ENCODE data around the gene CMKLR1.

Gene CMKLR1

DNA sequence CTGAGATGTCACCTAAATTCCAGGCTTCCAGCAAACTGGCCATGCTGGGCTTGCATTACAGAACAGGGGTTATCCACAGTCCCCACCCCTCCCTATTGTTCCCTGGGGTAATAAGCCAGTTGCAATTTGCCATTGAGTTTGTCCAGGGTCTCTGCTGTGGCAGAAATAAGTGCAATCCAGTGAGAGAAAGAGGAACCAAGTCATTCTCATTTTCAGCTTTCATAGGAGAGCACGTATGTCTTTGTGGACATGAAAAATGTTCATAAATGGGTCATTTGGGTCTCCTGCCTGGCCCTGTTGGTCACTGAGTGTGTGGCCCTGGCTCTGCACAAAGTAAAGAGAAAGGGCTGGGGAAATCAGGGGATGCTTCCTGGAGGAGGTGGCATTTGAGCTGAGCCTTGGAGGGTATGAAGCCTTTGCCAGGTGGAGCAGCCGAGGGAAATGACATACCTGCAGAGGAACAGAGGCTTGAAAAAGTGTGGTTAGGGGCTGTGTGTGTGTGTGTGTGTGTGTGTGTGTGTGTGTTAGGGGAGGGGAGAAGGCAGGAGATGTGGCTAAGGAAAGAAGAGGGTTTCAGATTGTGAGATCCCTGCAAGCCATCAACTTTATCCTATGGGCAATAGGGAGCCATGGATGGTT lies 29.3 kb downstream of the CMKLR1 start:
- TF ChIP-seq GATA2 (IDR thresholded peaks at IDR 0.05; ENCODE audit: low read depth, low read length) (no peak), GATA3 (IDR thresholded peaks at IDR 0.05; ENCODE audit: low read depth, low read length) (no peak)

DNA sequence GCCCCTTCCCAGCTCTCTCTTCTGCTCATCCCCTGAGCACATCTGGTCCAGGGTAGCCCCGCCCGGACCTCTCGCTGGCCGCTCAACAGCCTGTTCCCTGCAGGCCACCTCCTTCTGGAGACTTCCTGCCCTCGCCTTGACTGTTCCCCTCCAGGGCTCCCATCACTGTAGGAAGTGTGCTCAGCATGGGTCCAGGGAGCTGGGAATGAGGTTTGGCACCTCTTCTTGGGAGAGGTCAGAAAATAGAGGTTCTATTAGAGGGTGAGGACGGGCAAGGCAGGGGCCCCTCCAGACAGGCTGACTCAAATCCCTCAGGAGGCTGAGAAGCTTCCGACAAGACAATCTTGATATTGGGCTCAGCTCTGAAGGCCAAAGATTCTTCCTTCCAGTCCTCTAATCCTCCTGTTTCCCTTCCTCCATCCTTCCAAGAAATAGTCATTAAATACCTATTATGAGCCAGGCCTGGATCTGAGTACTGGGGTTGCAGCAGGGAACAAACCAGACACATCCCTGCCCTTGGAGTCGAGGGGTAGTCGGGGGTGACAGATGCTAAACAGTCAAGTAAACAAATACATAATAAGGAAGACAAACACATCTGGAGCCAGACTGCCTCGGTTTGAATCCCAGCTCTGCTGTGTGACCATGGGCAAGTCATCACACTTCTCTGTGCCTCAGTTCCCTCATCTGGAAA lies 30.6 kb downstream of the CMKLR1 start:
- TF ChIP-seq GATA2 (IDR thresholded peaks at IDR 0.05; ENCODE audit: low read depth, low read length) (no peak), GATA3 (IDR thresholded peaks at IDR 0.05; ENCODE audit: low read depth, low read length) (no peak)

GRCh38 chr12:108307006-108307405 lies 32.1 kb downstream of the CMKLR1 start:
- no peak for TF ChIP-seq GATA3 (IDR thresholded peaks at IDR 0.05; ENCODE audit: low read depth, low read length)
- no peak for TF ChIP-seq GATA2 (IDR thresholded peaks at IDR 0.05; ENCODE audit: low read depth, low read length)

GRCh38 chr12:108306506-108306905 lies 32.6 kb downstream of the CMKLR1 start:
- TF ChIP-seq GATA2 (IDR thresholded peaks at IDR 0.05; ENCODE audit: low read depth, low read length): no peak
- no peak for TF ChIP-seq GATA3 (IDR thresholded peaks at IDR 0.05; ENCODE audit: low read depth, low read length)

GRCh38 chr12:108305991-108306501 lies 33.1 kb downstream of the CMKLR1 start:
- TF ChIP-seq GATA2 (IDR thresholded peaks at IDR 0.05; ENCODE audit: low read depth, low read length): no peak
- TF ChIP-seq GATA3 (IDR thresholded peaks at IDR 0.05; ENCODE audit: low read depth, low read length): no peak

- no peak for TF ChIP-seq GATA2 (IDR thresholded peaks at IDR 0.05; ENCODE audit: low read depth, low read length)
- TF ChIP-seq GATA3 (IDR thresholded peaks at IDR 0.05; ENCODE audit: low read depth, low read length): no peak
These were observed 33.6 kb downstream of the CMKLR1 start for GRCh38 chr12:108305520-108305919.

GRCh38 chr12:108304633-108305032 lies 34.5 kb downstream of the CMKLR1 start:
- TF ChIP-seq GATA2 (IDR thresholded peaks at IDR 0.05; ENCODE audit: low read depth, low read length): no peak
- TF ChIP-seq GATA3 (IDR thresholded peaks at IDR 0.05; ENCODE audit: low read depth, low read length): no peak

DNA sequence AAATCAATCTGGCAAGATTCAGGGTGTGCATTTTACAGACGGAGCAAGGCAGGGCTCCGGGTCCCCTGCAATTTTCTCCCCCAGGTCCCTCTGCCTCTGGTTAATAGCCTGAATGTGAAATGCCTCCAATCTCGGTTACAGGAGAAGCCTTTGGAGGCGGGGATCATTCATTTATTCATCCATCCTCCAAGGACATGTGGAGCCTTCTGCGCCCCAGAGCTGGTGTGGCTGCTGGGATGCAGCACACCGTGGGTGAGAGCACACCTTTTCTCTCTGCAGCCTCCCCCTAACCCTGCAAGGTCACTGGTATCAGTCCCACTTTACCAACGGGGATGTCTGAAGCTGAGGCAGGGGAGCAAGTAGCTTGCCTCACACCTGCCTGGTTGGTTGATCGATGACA lies 35.4 kb downstream of the CMKLR1 start:
- TF ChIP-seq GATA3 (IDR thresholded peaks at IDR 0.05; ENCODE audit: low read depth, low read length) (no peak), GATA2 (IDR thresholded peaks at IDR 0.05; ENCODE audit: low read depth, low read length) (no peak)

DNA sequence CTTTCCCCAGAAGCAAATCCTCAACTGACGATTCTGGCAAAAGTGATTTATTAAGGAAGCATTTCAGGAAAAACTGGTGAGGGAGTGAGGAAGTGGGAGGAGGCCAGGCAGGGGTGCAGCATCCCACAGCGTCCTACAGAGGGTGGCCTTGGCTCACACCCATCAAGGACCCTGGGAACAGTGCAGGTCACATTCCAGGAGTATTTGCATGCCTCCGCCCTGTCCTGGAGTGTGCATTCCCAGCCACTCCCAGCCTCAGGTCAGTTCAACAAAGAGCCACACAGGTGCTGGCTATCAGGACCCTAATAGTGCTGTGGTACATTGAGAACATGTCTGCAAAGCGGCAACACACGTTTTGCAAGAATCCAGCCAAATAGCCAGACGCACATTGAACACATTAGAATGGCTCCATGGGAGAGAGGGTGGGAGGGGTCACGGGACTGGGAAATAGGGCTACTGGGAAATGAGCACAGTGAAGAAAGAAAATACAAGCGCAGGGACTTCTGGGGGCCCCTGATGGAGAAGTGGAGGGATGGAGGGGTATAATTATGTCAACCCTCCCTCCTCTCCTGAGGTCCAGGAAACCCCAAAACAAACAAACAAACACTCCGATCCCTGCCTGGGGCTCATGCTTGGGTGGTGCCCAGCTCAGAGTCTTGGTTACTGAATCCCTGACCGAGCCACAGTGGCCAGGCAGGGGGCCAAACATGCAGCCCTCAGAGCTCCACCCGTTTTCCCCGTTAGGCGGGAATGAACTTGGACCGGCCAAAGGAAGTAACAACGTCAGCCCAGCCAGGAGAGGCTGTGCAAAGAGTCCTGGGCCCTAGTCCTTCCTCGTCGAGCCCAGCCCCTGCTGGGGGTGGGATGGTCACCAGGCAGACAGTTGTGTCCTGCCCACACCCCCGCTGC lies 36.5 kb downstream of the CMKLR1 start:
- TF ChIP-seq GATA3 (IDR thresholded peaks at IDR 0.05; ENCODE audit: low read depth, low read length): no peak
- TF ChIP-seq GATA2 (IDR thresholded peaks at IDR 0.05; ENCODE audit: low read depth, low read length): no peak

- no peak for TF ChIP-seq GATA3 (IDR thresholded peaks at IDR 0.05; ENCODE audit: low read depth, low read length)
- no peak for TF ChIP-seq GATA2 (IDR thresholded peaks at IDR 0.05; ENCODE audit: low read depth, low read length)
These were observed 37.1 kb downstream of the CMKLR1 start for GRCh38 chr12:108302016-108302402.

DNA sequence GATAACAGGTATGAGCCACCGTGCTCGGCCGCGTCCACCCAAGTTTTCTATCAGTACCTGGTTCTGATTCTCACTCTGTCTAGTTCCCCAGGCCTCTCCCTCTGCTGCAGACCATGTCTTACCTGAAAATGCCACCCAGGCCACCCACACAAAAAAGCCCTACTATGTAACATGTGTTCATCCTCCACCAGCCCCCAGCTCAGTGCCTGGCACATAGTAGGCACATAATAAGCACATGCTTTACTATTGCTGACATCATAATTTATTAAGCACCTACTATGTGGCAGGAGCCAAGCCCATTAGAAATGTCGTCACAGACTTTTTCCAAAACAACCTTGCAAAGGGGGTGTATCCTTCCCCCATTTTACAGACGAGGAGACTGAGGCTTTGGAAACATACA lies 37.8 kb downstream of the CMKLR1 start:
- TF ChIP-seq GATA2 (IDR thresholded peaks at IDR 0.05; ENCODE audit: low read depth, low read length) (no peak), GATA3 (IDR thresholded peaks at IDR 0.05; ENCODE audit: low read depth, low read length) (no peak)

GRCh38 chr12:108299980-108300696 lies 39.0 kb downstream of the CMKLR1 start:
- no peak for TF ChIP-seq GATA3 (IDR thresholded peaks at IDR 0.05; ENCODE audit: low read depth, low read length)
- TF ChIP-seq GATA2 (IDR thresholded peaks at IDR 0.05; ENCODE audit: low read depth, low read length): no peak

DNA sequence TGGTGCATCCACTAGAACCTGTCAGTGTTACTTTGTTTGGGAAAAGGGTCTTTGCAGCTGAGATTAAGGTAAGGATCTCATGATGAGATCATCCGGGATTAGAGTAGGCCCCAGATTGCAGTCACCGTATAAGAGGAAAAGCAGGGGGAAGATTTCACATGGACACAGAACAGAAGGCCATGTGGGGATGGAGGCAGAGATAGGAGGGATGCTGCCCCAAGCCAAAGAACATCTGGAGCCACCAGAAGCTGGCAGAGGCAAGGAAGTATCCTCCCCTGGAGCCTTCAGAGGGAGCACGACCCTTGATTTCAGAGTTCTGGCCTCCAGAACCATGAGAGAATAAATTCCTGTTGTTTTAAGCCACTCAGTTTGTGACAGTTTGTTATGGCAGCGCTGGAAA lies 39.6 kb downstream of the CMKLR1 start:
- TF ChIP-seq GATA3 (IDR thresholded peaks at IDR 0.05; ENCODE audit: low read depth, low read length): no peak; the same call in 1 of the 2 replicates
- TF ChIP-seq GATA2 (IDR thresholded peaks at IDR 0.05; ENCODE audit: low read depth, low read length): peak; percentile 91
